Muscle layer of duodenum (tissue), 2 donors: ENCODE measurements around the gene EVI5L.

Experiments
- H3K27ac ChIP-seq: one replicate; pipeline ENCODE4 v1.7.0; 2013; ENCODE audit warnings: mild to moderate bottlenecking, low read length
- H3K27me3 ChIP-seq: one replicate; pipeline ENCODE4 v1.7.0; 2013; ENCODE audit warnings: low read depth, mild to moderate bottlenecking, control low read depth, low read length
- H3K36me3 ChIP-seq, 2 donors: one replicate each; pipeline ENCODE4 v1.7.0; 2013; ENCODE audit warnings: low read length in 2 of 2, control low read depth in 1 of 2, mild to moderate bottlenecking in 1 of 2; ENCODE audit not compliant: insufficient read depth in 2 of 2, control insufficient read depth in 1 of 2
- H3K4me1 ChIP-seq, 2 donors: one replicate each; pipeline ENCODE4 v1.7.0; 2013; ENCODE audit warnings: low read length in 2 of 2, mild to moderate bottlenecking in 2 of 2, control low read depth in 1 of 2, moderate library complexity in 1 of 2; ENCODE audit not compliant: insufficient read depth in 2 of 2, control insufficient read depth in 1 of 2
- H3K4me3 ChIP-seq, 2 donors: one replicate each; pipeline ENCODE4 v1.7.0; 2013; ENCODE audit warnings: low read length in 2 of 2, low read depth in 1 of 2, mild to moderate bottlenecking in 1 of 2
- H3K9me3 ChIP-seq, 2 donors: one replicate each; pipeline ENCODE4 v1.7.0; 2013; ENCODE audit warnings: low read length in 2 of 2, control low read depth in 1 of 2, mild to moderate bottlenecking in 1 of 2; ENCODE audit not compliant: control insufficient read depth in 1 of 2
- donor health status: healthy.

EVI5L gene

DNA sequence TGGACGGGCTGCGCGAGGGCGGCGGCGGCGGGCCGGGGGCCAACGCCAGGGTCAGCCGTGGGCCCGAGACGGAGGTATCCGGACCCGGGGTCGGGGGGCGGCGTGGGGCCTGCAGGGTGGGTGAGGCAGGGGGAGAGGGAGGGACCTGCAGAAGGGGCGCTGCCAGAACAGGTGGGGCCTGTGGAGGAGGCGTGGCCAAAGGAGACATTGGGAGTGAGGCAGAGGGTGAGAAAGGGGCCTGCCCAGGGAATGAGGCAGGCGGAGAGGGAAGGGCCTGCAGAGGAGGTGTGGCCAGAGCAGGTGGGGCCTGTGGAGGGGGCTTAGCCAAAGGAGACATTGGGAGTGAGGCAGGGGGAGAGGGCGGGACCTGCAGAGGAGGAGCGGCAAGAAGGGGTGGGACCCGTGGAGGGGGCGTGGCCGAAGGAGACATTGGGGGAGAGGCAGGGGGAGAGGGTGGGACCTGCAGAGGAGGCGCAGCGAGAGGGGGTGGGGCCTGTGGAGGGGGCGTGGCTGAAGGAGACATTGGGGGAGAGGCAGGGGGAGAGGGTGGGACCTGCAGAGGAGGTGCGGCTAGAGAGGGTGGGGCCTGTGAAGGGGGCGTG lies 40.0 kb downstream of the EVI5L start:
- H3K27me3 ChIP-seq: peaks cover 26% of the 10 kb centered on the region
- H3K4me3 ChIP-seq: peak overlapping the region in 1 of 2 donors; percentile 61
- H3K4me1 ChIP-seq: peaks cover 0 to 65% of the 10 kb centered on the region in 2 donors
- H3K9me3 ChIP-seq: no peaks in the 10 kb centered on the region
- H3K27ac ChIP-seq: no peak overlapping the region
- H3K36me3 ChIP-seq: no peaks in the 10 kb centered on the region

DNA sequence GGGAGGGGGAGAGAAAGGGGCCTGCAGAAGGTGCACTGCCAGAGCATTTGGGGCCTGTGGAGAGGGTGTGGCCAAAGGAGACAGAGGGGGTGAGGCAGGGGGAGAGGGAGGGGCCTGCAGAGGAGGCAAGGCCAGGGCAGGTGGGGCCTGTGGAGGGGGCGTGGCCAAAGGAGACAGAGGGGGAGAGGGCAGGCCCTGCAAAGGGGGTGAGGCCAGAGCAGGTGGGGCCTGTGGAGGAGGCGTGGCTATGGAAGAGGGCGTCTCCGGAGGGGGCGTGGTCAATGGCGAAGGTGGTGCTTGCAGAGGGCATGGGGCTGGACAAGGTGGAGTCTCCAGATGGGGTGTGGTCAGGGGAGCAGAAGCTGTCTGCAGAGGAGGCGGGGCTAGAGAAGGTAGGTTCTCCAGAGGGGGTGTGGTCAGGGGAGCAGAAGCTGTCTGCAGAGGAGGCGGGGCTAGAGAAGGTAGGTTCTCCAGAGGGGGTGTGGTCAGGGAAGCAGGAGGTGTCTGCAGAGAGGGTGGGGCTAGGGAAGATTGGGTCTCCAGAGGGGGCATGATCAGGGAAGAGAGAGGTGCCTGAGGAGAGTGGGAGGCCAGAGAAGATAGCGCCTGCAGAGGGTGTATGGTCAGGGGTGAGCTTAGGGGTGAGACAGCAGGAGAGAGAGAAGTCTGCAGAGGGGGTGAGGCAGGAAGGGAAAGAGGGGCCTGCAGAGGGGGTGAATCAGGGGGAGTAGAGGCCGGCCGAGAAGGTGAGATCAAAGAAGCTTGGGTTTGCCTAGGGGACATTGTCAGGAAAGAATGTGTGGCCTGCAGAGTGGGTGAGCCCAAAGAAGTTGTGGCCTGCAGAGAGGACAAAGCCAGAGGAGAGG lies 40.8 kb downstream of the EVI5L start:
- H3K9me3 ChIP-seq: no peaks in the 10 kb centered on the region
- peaks cover 0 to 65% of the 10 kb centered on the region in 2 donors for H3K4me1 ChIP-seq
- H3K27ac ChIP-seq: no peak overlapping the region
- H3K4me3 ChIP-seq: peak overlapping the region in 1 of 2 donors; percentile 59
- no peaks in the 10 kb centered on the region for H3K36me3 ChIP-seq
- H3K27me3 ChIP-seq: peaks cover 26% of the 10 kb centered on the region

DNA sequence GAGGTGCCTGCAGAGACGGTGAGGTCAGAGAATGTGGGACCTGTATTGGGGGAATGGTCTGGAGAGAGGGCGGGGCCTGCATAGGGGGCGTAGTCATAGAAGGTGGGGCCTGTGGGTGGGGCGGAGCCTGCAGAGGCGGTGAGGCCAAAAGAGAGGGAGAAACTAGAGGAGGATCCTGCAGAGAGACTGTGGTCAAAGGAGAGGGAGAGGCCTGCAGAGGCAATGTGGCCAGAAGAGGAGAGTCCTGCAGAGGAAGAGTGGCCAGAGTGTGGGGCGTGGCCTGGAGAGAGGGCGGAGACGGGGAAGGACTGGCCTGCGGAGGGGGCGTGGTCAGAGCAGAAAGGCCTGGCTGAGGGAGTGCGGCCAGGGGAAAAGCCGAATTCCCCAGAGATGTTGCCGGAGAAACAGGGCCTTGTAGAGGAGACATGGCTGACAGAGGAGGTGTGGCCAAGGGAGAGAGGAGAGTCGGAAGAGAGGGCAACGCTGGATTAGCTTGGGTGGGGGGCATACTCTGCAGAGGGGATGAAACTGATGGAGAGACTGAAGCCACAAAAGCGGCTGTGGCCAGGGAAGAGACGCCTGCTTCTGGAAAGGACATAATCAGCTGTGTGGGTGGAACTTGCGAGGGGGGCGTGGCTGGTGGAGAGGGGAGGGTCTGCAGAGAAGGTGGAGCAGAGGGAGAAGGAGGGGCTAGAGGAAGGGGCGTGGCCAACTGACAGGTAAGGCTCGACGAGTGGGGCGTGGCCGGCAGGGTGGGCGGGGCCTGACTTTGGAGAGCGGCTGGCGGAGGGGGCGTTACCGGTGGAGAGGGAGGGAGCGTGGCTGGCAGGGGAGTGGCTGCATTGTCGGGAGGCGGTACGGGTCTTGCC lies 41.7 kb downstream of the EVI5L start:
- peaks cover 0 to 65% of the 10 kb centered on the region in 2 donors for H3K4me1 ChIP-seq
- no peak overlapping the region for H3K27ac ChIP-seq
- H3K4me3 ChIP-seq: peak overlapping the region; percentile 48 to 59
- no peaks in the 10 kb centered on the region for H3K36me3 ChIP-seq
- H3K9me3 ChIP-seq: no peaks in the 10 kb centered on the region
- peaks cover 24% of the 10 kb centered on the region for H3K27me3 ChIP-seq

DNA sequence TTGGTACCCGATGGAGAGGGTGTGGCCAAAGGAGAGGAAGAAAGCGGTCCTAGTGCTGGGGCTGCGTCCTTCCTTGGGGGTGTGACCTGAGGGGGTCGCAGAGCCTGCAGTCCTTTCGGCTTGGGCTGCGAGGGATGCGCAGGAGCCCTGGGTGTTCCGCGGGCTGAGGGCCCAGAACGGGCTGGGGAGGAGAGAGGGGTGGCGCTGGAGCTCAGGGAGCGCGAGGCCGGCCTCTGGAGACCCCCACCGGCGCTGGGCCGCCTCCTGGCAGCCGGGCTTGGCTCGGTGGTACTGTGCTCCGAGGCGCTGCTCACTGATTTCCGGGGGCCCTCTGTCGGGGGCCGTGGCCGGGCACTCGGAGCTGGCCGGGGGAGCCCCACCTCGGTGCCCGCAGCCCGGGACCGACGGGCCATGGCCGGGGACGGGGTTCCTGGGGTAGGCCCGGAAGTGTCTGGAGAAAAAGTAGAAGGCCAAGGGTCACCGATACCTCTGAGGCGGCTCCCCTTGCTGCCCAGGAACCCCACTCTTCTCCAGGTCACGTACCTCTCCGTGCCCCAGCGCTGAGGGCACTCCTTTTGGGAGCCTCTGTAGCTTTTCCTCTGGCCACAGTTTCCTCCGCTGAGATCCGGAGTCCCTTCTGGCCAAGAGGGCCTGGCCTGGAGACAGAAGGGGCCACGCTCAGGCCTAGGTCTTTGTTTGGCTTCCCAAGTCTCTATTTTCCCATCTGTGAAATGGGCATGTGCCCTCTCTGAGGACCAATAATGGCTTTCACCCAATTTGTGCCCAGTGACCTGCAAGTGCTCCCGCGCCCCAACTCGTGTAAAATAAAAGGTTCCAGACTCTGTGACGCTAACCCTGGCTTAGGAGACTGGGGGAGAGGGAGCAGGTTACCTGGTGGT lies 42.5 kb downstream of the EVI5L start:
- Histone ChIP-seq H3K9me3 (no peaks in the 10 kb centered on the region), H3K4me3 (peak overlapping the region in 1 of 2 donors; percentile 59), H3K36me3 (no peaks in the 10 kb centered on the region), H3K4me1 (peaks cover 0 to 62% of the 10 kb centered on the region in 2 donors), H3K27me3 (peaks cover 16% of the 10 kb centered on the region), H3K27ac (no peak overlapping the region)

DNA sequence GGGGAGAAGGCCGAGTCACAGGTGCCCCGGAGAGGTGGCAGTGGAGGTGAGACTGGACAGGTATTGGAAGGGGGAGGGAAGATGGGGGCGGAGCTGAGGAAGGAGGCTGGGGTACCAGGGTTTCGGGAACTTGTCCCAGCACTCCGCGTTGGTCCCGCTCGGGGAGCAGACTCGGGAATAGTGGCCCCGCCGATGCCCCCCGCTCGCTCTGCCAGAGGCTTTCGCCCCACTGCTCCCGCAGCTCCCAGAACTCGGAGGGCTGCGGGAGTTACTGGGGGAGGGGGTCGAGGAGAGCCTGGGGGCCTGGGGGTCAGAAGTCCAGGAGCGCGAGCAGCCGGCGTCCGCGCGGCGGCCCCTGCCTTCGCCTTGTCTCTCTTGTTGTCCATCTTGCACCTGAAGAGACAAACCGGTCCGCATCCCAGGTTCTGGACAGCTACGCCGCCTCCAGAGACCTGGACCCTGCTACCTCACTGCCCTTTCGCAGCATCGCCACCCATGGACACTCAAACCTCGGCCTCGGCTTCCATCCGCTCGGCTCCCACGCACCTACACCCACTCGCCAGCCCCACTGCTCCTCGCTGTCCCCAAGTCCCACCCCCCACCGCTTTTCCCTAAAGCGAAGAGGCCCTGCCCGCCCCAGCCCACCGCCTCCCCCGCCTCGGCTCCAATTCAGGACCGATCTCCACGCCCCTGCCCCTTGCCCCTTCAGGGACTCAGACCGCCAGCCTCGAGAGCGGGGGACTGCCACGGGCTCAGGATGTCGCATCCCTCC lies 43.5 kb downstream of the EVI5L start:
- Histone ChIP-seq H3K4me3 (no peak overlapping the region), H3K36me3 (no peaks in the 10 kb centered on the region), H3K9me3 (no peaks in the 10 kb centered on the region), H3K4me1 (peaks cover 0 to 56% of the 10 kb centered on the region in 2 donors), H3K27ac (no peak overlapping the region), H3K27me3 (peaks cover 15% of the 10 kb centered on the region)

DNA sequence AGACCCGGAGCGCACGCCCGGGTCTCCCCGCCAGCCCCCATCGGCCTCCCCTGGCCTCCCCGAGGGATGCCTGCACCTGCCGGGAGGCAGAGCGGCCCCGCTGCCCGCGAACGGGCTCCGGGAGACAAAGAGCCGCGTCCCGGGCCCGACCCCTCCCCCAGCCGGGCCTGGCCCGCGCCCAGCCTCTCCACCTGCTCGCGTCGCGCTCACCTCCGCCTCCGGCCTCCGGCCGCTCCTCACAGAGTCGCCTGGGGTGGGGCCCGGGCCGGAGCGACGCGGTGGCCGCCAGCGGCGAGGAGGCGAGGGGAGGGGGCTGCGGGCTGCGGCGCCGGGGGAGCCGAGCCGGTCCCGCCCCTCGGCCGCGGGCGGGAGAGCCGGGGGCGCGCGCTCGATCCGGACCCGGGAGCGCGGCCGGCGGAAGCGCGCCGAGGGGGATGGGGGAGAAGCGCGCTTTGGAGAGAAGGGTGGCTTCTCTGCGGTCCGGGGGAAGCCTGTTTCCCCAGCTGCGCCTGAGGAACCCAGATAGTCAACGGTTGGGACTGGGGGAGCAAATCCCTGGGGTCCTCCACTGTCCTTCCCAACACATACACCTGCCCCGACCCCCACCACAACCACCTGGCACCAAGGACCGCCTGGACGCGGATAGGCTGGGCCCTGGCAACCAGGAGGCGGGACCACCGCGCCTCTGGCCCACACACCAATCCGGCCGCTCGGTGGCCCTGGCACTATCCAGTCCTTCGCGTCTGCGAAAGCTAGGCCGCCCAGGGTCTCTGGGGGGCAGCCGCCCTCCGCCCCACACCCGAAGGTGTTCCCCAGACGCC lies 44.3 kb downstream of the EVI5L start, which contains the start of gene PRR36:
Gene PRR36 (minus strand): TSS at position 315 of the 821 bp plus-strand sequence. CDS start 701 bp downstream, outside the sequence.
- H3K9me3 ChIP-seq: no peaks in the 10 kb centered on the region
- peaks cover 15% of the 10 kb centered on the region for H3K27me3 ChIP-seq
- H3K4me3 ChIP-seq: no peak within 1 kb of the TSS
- no peaks in the 10 kb centered on the region for H3K36me3 ChIP-seq
- H3K27ac ChIP-seq: no peak within 1 kb of the TSS
- H3K4me1 ChIP-seq: peaks cover 0 to 48% of the 10 kb centered on the region in 2 donors

DNA sequence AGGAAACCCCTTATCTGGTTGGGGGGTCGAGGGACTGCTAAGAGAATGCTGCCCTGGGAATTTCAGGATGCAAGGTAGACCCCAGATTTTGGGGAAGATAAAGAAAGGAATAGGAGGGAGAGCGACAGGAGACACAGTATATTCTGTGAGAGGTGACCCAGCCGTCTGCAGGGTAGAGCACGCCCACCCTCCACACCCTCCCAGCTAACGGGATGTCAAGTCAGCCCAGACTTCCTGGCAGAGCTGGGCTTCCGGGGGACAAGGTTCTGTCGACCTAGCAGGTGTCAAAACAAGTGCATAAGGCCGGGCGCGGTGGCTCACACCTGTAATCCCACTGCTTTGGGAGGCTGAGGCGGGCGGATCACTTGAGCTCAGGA lies 44.9 kb downstream of the EVI5L start:
- Histone ChIP-seq H3K27me3 (peaks cover 15% of the 10 kb centered on the region), H3K4me3 (no peak overlapping the region)

DNA sequence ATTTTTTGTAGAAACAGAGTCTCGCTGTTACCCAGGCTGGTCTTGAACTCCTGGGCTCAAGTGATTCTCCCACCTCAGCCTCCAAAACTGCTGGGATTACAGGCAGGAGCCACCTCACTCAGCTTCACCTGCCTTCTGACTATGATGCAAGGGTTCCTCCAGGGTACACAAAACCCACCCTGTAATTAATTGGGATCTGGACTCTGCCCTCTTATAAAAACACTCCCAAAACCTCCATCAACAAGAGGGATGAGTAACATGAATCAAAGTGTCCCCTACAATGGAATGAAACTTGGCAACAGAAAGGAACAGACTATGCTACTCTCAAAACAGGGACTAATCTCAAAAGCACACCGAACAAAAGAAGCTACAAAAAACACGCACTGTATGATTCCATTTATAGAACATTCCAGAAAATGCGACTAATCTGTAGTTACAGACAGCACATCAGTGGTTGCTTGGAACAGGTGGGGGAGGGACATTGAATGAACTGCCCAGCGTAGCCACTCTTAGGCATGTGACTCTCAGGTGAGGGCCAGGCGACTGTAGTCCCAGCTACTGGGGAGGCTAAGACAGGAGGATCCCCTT lies 47.3 kb downstream of the EVI5L start:
- Histone ChIP-seq H3K36me3 (no peaks in the 10 kb centered on the region), H3K9me3 (no peaks in the 10 kb centered on the region), H3K27me3 (peaks cover 15% of the 10 kb centered on the region), H3K4me1 (peaks cover 0 to 21% of the 10 kb centered on the region in 2 donors), H3K27ac (no peak overlapping the region), H3K4me3 (no peak overlapping the region)

More for the DNA sequence above, 44.9 kb downstream of the EVI5L start:
- Histone ChIP-seq H3K4me1 (peaks cover 0 to 42% of the 10 kb centered on the region in 2 donors), H3K27ac (no peak overlapping the region), H3K9me3 (no peaks in the 10 kb centered on the region), H3K36me3 (no peaks in the 10 kb centered on the region)

DNA sequence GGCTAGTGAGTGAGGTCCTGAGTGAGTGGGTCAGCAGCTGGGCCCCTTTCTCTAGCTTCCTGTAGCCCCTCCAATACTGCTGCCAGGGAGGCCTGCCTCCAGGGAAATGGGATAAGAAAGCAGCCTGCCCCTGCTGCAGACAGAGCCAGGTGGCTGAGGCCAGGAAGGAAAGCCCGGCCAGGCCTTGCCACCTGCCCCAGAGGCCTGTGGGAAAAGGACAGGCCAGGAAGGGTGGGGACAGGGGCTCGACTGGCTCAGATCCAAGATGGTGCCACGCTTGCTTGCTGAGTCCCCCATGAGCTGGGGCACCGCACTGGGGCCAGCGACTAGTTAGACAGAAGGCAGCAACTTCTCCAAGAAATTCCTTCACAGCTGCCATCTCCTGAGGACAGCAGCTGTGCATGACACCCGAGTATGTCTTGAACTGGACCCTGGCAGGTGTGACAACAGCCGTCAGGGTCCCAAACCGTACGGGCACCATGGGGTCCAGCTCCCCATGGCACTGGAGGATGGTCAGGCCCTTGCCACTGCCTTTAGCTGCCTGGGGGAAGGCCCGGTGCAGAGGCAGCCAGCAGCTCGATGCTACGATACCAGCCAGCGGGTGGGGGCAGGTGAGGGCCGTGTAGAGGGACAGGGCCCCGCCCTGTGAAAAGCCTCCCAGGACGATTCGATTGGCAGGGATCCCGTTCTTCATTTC lies 49.2 kb downstream of the EVI5L start:
- Histone ChIP-seq H3K9me3 (no peaks in the 10 kb centered on the region), H3K36me3 (no peaks in the 10 kb centered on the region), H3K27ac (no peak overlapping the region), H3K4me3 (no peak overlapping the region), H3K4me1 (peaks cover 0 to 6% of the 10 kb centered on the region in 2 donors), H3K27me3 (peaks cover 5% of the 10 kb centered on the region)
